ES-I3 (cell line): ENCODE results near the gene OR10J5.
"Not testable (repeated sequence)": the region's sequence is repeated elsewhere in the genome, so short reads cannot be mapped to it uniquely, and the experiment has no call there.

Source experiments
- H3K36me3 ChIP-seq: 2 replicates; pipeline ENCODE4 v1.6.1; 2013; ENCODE audit warnings: mild to moderate bottlenecking, low read length, control low read depth, moderate library complexity; ENCODE audit not compliant: insufficient read depth
- H3K4me1 ChIP-seq: 2 replicates; pipeline ENCODE4 v1.6.1; 2013; ENCODE audit warnings: mild to moderate bottlenecking, control low read depth, low read length; ENCODE audit not compliant: insufficient read depth
- H3K9ac ChIP-seq: 2 replicates; pipeline ENCODE4 v1.6.1; 2013; ENCODE audit warnings: low read depth, mild to moderate bottlenecking, low read length, moderate library complexity
- H3K9me3 ChIP-seq: 2 replicates; pipeline ENCODE4 v1.6.1; 2013; ENCODE audit warnings: mild to moderate bottlenecking, low read length, moderate library complexity; ENCODE audit not compliant: control insufficient read depth, insufficient read depth

OR10J5 gene

GRCh38 chr1:159509440-159510228 is 26.2 kb downstream of the OR10J5 start:
- Histone ChIP-seq H3K9me3 (no peaks in the 10 kb centered on the region; the same call in 1 of the 2 replicates), H3K9ac (no peak overlapping the region)

GRCh38 chr1:159508951-159509350 is 26.9 kb downstream of the OR10J5 start:
- no peaks in the 10 kb centered on the region for H3K36me3 ChIP-seq
- no peaks in the 10 kb centered on the region for H3K4me1 ChIP-seq
- no peak overlapping the region for H3K9ac ChIP-seq
- no peaks in the 10 kb centered on the region; the same call in 1 of the 2 replicates for H3K9me3 ChIP-seq

More at GRCh38 chr1:159509440-159510228, 26.2 kb downstream of the OR10J5 start:
- Histone ChIP-seq H3K36me3 (no peaks in the 10 kb centered on the region), H3K4me1 (no peaks in the 10 kb centered on the region)

GRCh38 chr1:159505676-159506075 is 30.1 kb downstream of the OR10J5 start:
- Histone ChIP-seq H3K9me3 (no peaks in the 10 kb centered on the region; the same call in 1 of the 2 replicates), H3K36me3 (no peaks in the 10 kb centered on the region), H3K4me1 (no peaks in the 10 kb centered on the region), H3K9ac (no peak overlapping the region)

GRCh38 chr1:159501082-159501481 is 34.7 kb downstream of the OR10J5 start:
- no peak overlapping the region for H3K9ac ChIP-seq

GRCh38 chr1:159494513-159495210 is 41.1 kb downstream of the OR10J5 start:
- not testable (repeated sequence) for H3K4me1 ChIP-seq

More at GRCh38 chr1:159501082-159501481, 34.7 kb downstream of the OR10J5 start:
- Histone ChIP-seq H3K9me3 (no peaks in the 10 kb centered on the region), H3K36me3 (no peaks in the 10 kb centered on the region), H3K4me1 (no peaks in the 10 kb centered on the region)

GRCh38 chr1:159493354-159493753 is 42.5 kb downstream of the OR10J5 start:
- Histone ChIP-seq H3K4me1 (no peaks in the 10 kb centered on the region), H3K9me3 (no peaks in the 10 kb centered on the region), H3K36me3 (no peaks in the 10 kb centered on the region), H3K9ac (no peak overlapping the region)

More at GRCh38 chr1:159494513-159495210, 41.1 kb downstream of the OR10J5 start:
- H3K9me3 ChIP-seq, H3K9ac ChIP-seq, H3K36me3 ChIP-seq: not testable (repeated sequence)

- no peaks in the 10 kb centered on the region for H3K4me1 ChIP-seq
- H3K9me3 ChIP-seq = no peaks in the 10 kb centered on the region
- H3K9ac ChIP-seq = no peak overlapping the region
- no peaks in the 10 kb centered on the region for H3K36me3 ChIP-seq
Measured at GRCh38 chr1:159492575-159493323, 43.1 kb downstream of the OR10J5 start.
